Measurements from ENCODE around the gene LYPD6.

The LYPD6 gene

DNA sequence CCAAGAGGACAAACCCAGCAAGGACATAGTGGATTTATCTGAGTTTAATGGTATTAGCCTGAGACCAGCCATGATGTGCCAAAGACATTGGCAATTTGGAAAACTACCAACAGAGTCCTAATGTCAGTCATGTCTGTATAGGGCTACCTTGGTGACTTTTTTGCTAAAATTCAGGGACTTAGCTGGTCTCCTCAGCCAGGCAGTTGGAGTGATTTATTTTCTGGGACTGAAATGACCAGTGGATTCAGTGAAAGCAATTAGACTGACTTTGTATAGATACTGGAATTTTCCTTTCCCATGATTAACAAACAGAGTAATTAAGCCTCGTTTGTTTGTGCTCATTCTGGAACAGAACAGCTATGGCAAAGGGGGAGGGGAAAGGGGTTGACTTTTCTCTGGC, 55.0 kb downstream of the LYPD6 start:
- Histone ChIP-seq H3K9ac (ENCODE audit: low read depth, low read length) (no peak overlapping the region), H3K27me3 (ENCODE audit: control insufficient read depth, insufficient read depth, low read length) (no peaks in the 10 kb centered on the region), H3K36me3 (ENCODE audit: control insufficient read depth, insufficient read depth, low read length) (no peaks in the 10 kb centered on the region), H3K9me3 (ENCODE audit: control insufficient read depth, insufficient read depth, low read length) (no peaks in the 10 kb centered on the region), H3K4me3 (ENCODE audit: low read depth, low read length) (no peak overlapping the region), H3K4me1 (ENCODE audit: control insufficient read depth, insufficient read depth, low read length) (peaks cover 12% of the 10 kb centered on the region)

DNA sequence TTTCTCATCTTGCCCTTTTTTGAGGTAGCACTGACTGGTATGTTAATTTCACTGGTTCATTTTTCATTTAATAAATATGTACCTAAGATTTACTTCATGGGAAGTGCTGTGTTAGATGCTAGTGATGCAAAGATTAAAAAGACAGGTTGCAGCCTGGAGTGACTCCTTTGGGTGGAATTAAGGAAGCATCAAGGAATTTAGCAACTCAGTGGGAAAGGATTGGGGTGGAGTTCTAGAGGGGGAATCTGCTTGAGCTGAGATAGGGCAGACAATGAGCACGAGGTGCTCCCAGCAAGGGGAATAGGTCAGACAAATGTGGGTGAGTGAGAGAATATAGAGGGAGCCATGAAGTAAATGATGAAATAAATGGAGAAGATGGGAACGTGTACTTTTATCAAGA, 57.0 kb downstream of the LYPD6 start:
- Histone ChIP-seq H3K9ac (ENCODE audit: low read depth, low read length) (no peak overlapping the region), H3K4me1 (ENCODE audit: control insufficient read depth, insufficient read depth, low read length) (peaks cover 12% of the 10 kb centered on the region), H3K36me3 (ENCODE audit: control insufficient read depth, insufficient read depth, low read length) (no peaks in the 10 kb centered on the region), H3K9me3 (ENCODE audit: control insufficient read depth, insufficient read depth, low read length) (no peaks in the 10 kb centered on the region), H3K27me3 (ENCODE audit: control insufficient read depth, insufficient read depth, low read length) (no peaks in the 10 kb centered on the region), H3K4me3 (ENCODE audit: low read depth, low read length) (no peak overlapping the region)

GRCh38 chr2:149388120-149388816, 57.9 kb downstream of the LYPD6 start:
- Histone ChIP-seq H3K9ac (ENCODE audit: low read depth, low read length) (no peak overlapping the region), H3K4me3 (ENCODE audit: low read depth, low read length) (no peak overlapping the region), H3K27me3 (ENCODE audit: control insufficient read depth, insufficient read depth, low read length) (no peaks in the 10 kb centered on the region), H3K36me3 (ENCODE audit: control insufficient read depth, insufficient read depth, low read length) (no peaks in the 10 kb centered on the region), H3K4me1 (ENCODE audit: control insufficient read depth, insufficient read depth, low read length) (peaks cover 12% of the 10 kb centered on the region), H3K9me3 (ENCODE audit: control insufficient read depth, insufficient read depth, low read length) (no peaks in the 10 kb centered on the region)

DNA sequence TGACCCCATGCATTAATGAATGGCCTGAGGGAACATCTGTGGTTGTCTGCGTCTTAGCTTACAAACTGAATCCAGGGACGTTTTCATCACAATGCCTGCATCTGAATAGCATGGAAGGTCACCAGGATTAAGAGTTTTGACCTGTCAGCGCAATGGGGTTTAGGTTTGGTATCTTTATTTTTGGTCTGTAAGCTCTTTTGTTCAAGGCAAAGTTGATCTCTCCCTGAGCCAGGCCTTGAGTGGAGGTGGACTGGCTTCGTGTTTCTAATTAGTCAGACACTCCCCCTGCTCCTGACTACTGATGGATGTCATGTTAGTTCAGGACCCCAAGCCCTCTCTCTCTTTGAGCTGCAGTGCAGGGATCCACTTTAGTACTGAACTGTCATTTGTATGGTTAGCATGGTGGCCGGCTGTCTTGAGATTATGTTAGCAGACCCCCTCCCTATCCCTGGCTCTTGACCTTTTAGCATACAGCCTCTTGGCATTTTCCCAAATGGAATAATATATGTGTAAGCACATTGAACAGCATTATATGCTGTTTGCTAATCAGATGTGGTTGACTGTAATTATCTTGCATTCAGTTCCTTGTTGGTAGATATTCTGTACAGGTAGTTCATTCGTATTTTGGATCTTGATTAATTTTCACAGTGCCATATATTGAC, 59.2 kb downstream of the LYPD6 start:
- peaks cover 12% of the 10 kb centered on the region for H3K4me1 ChIP-seq (ENCODE audit: control insufficient read depth, insufficient read depth, low read length)
- H3K9me3 ChIP-seq (ENCODE audit: control insufficient read depth, insufficient read depth, low read length): no peaks in the 10 kb centered on the region
- no peaks in the 10 kb centered on the region for H3K27me3 ChIP-seq (ENCODE audit: control insufficient read depth, insufficient read depth, low read length)
- H3K36me3 ChIP-seq (ENCODE audit: control insufficient read depth, insufficient read depth, low read length): no peaks in the 10 kb centered on the region
- H3K4me3 ChIP-seq (ENCODE audit: low read depth, low read length): no peak overlapping the region
- no peak overlapping the region for H3K9ac ChIP-seq (ENCODE audit: low read depth, low read length)

DNA sequence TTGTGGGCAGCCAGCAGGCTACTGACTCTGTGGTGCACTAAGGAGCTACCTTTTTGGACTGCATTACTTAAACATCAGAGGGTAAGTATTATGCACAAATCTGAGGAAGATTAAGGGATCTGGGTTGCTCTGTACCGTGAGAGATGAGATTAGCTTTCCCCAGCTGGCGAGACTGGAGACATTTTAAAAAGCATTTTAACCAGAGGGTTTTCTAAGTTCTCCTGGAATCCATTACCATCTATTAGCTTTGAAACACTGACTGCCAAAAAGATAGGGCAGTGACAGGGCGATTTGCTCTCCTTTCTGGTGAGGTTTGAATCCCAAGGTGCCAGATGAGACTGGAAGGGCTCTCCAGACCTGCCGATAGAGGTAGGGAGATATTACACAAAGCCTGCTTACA, 63.2 kb downstream of the LYPD6 start:
- H3K36me3 ChIP-seq (ENCODE audit: control insufficient read depth, insufficient read depth, low read length): no peaks in the 10 kb centered on the region
- no peak overlapping the region for H3K9ac ChIP-seq (ENCODE audit: low read depth, low read length)
- H3K4me1 ChIP-seq (ENCODE audit: control insufficient read depth, insufficient read depth, low read length): peaks cover 11% of the 10 kb centered on the region
- no peaks in the 10 kb centered on the region for H3K27me3 ChIP-seq (ENCODE audit: control insufficient read depth, insufficient read depth, low read length)
- H3K4me3 ChIP-seq (ENCODE audit: low read depth, low read length): no peak overlapping the region
- H3K9me3 ChIP-seq (ENCODE audit: control insufficient read depth, insufficient read depth, low read length): no peaks in the 10 kb centered on the region

DNA sequence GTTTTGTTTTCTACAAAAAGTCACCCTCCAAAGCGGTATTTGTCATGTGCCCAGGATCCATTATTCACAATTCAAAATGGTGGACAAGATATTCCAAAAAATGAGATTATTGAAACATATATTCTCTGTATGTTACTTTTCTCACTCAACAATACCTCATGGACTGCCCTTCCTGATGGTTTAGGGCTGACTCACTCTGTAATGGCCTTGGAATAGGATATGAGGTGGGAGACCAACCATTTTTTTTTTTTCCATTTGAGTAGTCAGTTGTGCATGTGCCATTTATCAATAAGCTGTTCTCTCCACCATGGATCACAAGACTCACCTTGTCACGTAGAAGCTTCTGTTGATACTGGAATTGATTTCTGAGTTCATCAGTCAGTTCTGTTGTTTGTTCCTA, 64.5 kb downstream of the LYPD6 start:
- no peaks in the 10 kb centered on the region for H3K36me3 ChIP-seq (ENCODE audit: control insufficient read depth, insufficient read depth, low read length)
- H3K9me3 ChIP-seq (ENCODE audit: control insufficient read depth, insufficient read depth, low read length): no peaks in the 10 kb centered on the region
- H3K27me3 ChIP-seq (ENCODE audit: control insufficient read depth, insufficient read depth, low read length): no peaks in the 10 kb centered on the region
- H3K4me3 ChIP-seq (ENCODE audit: low read depth, low read length): no peak overlapping the region
- peaks cover under 1% of the 10 kb centered on the region for H3K4me1 ChIP-seq (ENCODE audit: control insufficient read depth, insufficient read depth, low read length)
- no peak overlapping the region for H3K9ac ChIP-seq (ENCODE audit: low read depth, low read length)

DNA sequence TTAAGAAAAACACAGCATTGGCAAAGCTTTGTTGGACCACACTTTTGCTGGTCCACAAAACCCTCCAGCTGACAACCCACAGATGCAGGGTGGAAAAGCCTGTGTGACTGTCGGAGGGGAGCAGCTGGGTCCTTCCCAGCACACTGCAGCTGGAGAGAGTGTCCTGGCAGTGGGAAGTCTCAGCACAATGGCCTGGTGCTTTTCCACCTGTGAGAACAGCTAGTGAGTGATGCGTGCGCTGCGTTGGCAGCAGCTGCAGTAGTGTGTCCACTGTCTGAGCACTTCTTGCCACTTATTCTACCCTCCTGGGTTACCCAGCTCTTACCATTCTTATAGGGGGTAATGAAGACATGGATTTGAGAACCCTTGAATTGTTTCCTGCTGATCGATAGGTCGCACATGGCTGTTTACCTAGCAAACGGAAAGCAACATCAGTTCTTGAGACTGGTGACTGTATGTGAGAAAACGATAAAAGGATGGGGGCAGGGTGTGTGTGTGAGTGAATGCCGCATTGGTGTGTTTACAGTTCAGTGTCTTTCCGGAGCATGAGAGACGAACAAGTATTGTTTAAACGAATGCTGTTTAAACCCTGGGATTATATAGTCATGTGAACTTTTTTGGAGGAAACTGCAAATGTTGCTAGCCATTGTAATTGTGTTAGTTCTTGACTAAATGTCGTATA, 69.7 kb downstream of the LYPD6 start:
- Histone ChIP-seq H3K36me3 (ENCODE audit: control insufficient read depth, insufficient read depth, low read length) (no peaks in the 10 kb centered on the region), H3K9me3 (ENCODE audit: control insufficient read depth, insufficient read depth, low read length) (no peaks in the 10 kb centered on the region), H3K27me3 (ENCODE audit: control insufficient read depth, insufficient read depth, low read length) (no peaks in the 10 kb centered on the region), H3K9ac (ENCODE audit: low read depth, low read length) (no peak overlapping the region), H3K4me3 (ENCODE audit: low read depth, low read length) (no peak overlapping the region), H3K4me1 (ENCODE audit: control insufficient read depth, insufficient read depth, low read length) (no peaks in the 10 kb centered on the region)

- Histone ChIP-seq H3K27me3 (ENCODE audit: control insufficient read depth, insufficient read depth, low read length) (no peaks in the 10 kb centered on the region), H3K36me3 (ENCODE audit: control insufficient read depth, insufficient read depth, low read length) (no peaks in the 10 kb centered on the region), H3K4me3 (ENCODE audit: low read depth, low read length) (no peak overlapping the region), H3K9ac (ENCODE audit: low read depth, low read length) (no peak overlapping the region), H3K4me1 (ENCODE audit: control insufficient read depth, insufficient read depth, low read length) (no peaks in the 10 kb centered on the region), H3K9me3 (ENCODE audit: control insufficient read depth, insufficient read depth, low read length) (no peaks in the 10 kb centered on the region)
Measured at GRCh38 chr2:149400997-149401396, 70.6 kb downstream of the LYPD6 start.

DNA sequence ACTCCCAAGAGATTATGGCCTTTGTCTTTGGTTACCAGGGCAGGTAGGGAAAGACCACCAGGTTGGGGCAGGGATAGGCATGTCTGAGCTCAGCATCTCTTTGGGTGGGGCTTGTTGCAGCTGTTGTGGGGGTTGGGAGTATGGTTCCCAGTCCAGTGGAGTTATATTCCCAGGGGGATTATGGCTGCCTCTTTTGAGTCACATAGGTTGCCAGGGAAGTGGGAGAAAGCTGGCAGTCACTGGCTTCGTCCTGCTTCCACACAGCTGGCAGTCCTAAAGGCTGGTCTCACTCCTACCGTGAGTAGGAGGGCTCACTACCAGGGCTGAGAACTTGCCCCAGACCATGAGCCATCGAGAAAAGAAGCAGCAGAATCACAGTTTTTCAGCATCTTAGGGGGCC, 79.1 kb downstream of the LYPD6 start:
- H3K9me3 ChIP-seq (ENCODE audit: control insufficient read depth, insufficient read depth, low read length): no peaks in the 10 kb centered on the region
- H3K36me3 ChIP-seq (ENCODE audit: control insufficient read depth, insufficient read depth, low read length): no peaks in the 10 kb centered on the region
- no peak overlapping the region for H3K4me3 ChIP-seq (ENCODE audit: low read depth, low read length)
- H3K4me1 ChIP-seq (ENCODE audit: control insufficient read depth, insufficient read depth, low read length): no peaks in the 10 kb centered on the region
- no peaks in the 10 kb centered on the region for H3K27me3 ChIP-seq (ENCODE audit: control insufficient read depth, insufficient read depth, low read length)
- H3K9ac ChIP-seq (ENCODE audit: low read depth, low read length): no peak overlapping the region

GRCh38 chr2:149410701-149411484, 80.5 kb downstream of the LYPD6 start:
- Histone ChIP-seq H3K9me3 (ENCODE audit: control insufficient read depth, insufficient read depth, low read length) (no peaks in the 10 kb centered on the region), H3K9ac (ENCODE audit: low read depth, low read length) (no peak overlapping the region), H3K4me1 (ENCODE audit: control insufficient read depth, insufficient read depth, low read length) (no peaks in the 10 kb centered on the region), H3K4me3 (ENCODE audit: low read depth, low read length) (no peak overlapping the region), H3K36me3 (ENCODE audit: control insufficient read depth, insufficient read depth, low read length) (no peaks in the 10 kb centered on the region), H3K27me3 (ENCODE audit: control insufficient read depth, insufficient read depth, low read length) (no peaks in the 10 kb centered on the region)

DNA sequence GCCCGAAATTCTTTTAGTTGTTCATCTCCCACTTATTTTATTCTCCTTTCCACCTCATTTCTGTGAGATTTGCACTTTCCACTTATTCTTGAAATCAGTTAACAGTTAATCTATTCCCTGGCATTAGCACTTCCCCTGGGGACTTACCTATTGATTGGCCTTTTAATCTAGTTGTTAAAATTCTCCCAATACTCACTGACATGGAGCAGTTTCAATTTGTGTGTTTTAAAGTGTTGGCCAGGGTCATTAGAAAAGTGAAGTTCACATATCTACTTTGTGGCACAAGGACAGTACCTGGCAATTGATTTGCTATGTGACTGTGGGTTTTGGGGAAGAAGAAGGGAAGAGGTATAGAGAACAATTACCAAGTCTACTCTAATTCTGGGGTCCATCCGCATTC, 83.1 kb downstream of the LYPD6 start:
- Histone ChIP-seq H3K27me3 (ENCODE audit: control insufficient read depth, insufficient read depth, low read length) (no peaks in the 10 kb centered on the region), H3K4me3 (ENCODE audit: low read depth, low read length) (no peak overlapping the region), H3K36me3 (ENCODE audit: control insufficient read depth, insufficient read depth, low read length) (no peaks in the 10 kb centered on the region), H3K9ac (ENCODE audit: low read depth, low read length) (no peak overlapping the region), H3K9me3 (ENCODE audit: control insufficient read depth, insufficient read depth, low read length) (no peaks in the 10 kb centered on the region), H3K4me1 (ENCODE audit: control insufficient read depth, insufficient read depth, low read length) (peaks cover 6% of the 10 kb centered on the region)

Data from iPS-15b (cell line).